GM04503 (cell line): ENCODE results near the gene CCL19.

Source experiments
- DNase-seq: peaks from one replicate; pipeline ENCODE4 v3.0.0-alpha.2; 2012; ENCODE audit warnings: low read depth

The CCL19 gene

GRCh38 chr9:34694811-34695210 lies 3.7 kb upstream of the CCL19 start:
- no peak for DNase-seq

GRCh38 chr9:34693560-34693959 lies 2.5 kb upstream of the CCL19 start:
- DNase-seq, result no peak

GRCh38 chr9:34691936-34692315 lies 850 bp upstream of the CCL19 start:
- DNase-seq, result no peak

- DNase-seq, result no peak
Measured at GRCh38 chr9:34689512-34689911, 1.6 kb downstream of the CCL19 start.

- DNase-seq, result no peak
Measured at GRCh38 chr9:34689116-34689470, 2.0 kb downstream of the CCL19 start.

- no peak for DNase-seq
Measured at GRCh38 chr9:34688329-34689115, 2.6 kb downstream of the CCL19 start.

GRCh38 chr9:34687276-34688030 lies 3.6 kb downstream of the CCL19 start:
- DNase-seq, result no peak

- DNase-seq, result no peak
Measured at GRCh38 chr9:34686732-34687131, 4.3 kb downstream of the CCL19 start.

GRCh38 chr9:34686231-34686630 lies 4.8 kb downstream of the CCL19 start:
- DNase-seq, result no peak

- DNase-seq, result peak; percentile 62
Measured at GRCh38 chr9:34685591-34685990, 5.5 kb downstream of the CCL19 start.

GRCh38 chr9:34684816-34685215 lies 6.3 kb downstream of the CCL19 start:
- no peak for DNase-seq

GRCh38 chr9:34684145-34684544 lies 6.9 kb downstream of the CCL19 start:
- no peak for DNase-seq

- DNase-seq, result no peak
Measured at GRCh38 chr9:34675869-34676268, 15.2 kb downstream of the CCL19 start.

GRCh38 chr9:34675048-34675714 lies 15.9 kb downstream of the CCL19 start:
- DNase-seq, result no peak

- DNase-seq, result no peak
Measured at GRCh38 chr9:34674440-34674839, 16.6 kb downstream of the CCL19 start.

- no peak for DNase-seq
Measured at GRCh38 chr9:34671307-34671706, 19.8 kb downstream of the CCL19 start.

- no peak for DNase-seq
Measured at GRCh38 chr9:34669809-34670562, 21.1 kb downstream of the CCL19 start.

- DNase-seq, result no peak
Measured at GRCh38 chr9:34665381-34666250, 25.5 kb downstream of the CCL19 start.

GRCh38 chr9:34665067-34665380 lies 26.1 kb downstream of the CCL19 start:
- no peak for DNase-seq

GRCh38 chr9:34664281-34665066 lies 26.6 kb downstream of the CCL19 start:
- DNase-seq, result no peak

- DNase-seq, result no peak
Measured at GRCh38 chr9:34663303-34663605, 27.8 kb downstream of the CCL19 start.
